ENCODE data around the gene SLC24A3. TPM values are rescaled to one million over a fixed set of nuclear protein-coding genes. Genes with fewer than 3 reads are reported as not detected.

The SLC24A3 gene
- total RNA-seq, 1 experiment from 2014 or later, result 46.0 TPM

DNA sequence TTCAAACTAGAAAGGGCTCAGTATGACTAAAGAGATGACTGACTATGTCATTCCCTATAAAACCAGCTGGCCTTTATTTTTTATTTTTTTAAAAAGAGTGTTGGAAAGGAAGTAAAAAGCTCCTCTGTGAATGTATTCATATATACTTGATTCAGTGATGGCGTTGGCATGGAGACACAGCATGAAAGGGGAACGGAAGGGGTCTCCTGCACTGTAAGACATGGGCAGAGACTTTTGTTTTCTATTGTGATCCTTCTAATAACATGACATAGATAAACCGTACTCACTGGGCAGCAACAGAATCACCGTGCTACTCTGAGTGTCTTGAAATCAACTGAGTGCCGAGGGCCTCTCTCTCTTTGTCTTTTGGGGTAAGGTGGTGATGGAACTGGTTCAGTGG, 317.6 kb downstream of the SLC24A3 start:
- Histone ChIP-seq H3K4me3 (ENCODE audit: low read depth, low read length, poor library complexity, severe bottlenecking) (no peak overlapping the region), H3K4me1 (ENCODE audit: insufficient read depth, low read length, poor library complexity, severe bottlenecking) (peaks cover 3% of the 10 kb centered on the region), H3K27ac (ENCODE audit: low read depth, low read length, poor library complexity, severe bottlenecking) (no peak overlapping the region), H3K9me3 (ENCODE audit: low read depth, low read length, poor library complexity, severe bottlenecking) (peaks cover 3% of the 10 kb centered on the region), H3K27me3 (replicated peaks; ENCODE audit: insufficient read depth, low read depth, low read length, poor library complexity) (no peaks in the 10 kb centered on the region), H3K36me3 (ENCODE audit: insufficient read depth, low read length, poor library complexity, severe bottlenecking) (peaks cover 10% of the 10 kb centered on the region)
- intact Hi-C loops (cut with micrococcal nuclease; ENCODE audit: unreplicated experiment), result no loop called here
- POLR2A ChIA-PET (ENCODE audit: low non-redundant PET), result no interaction called here
- BruUV-seq (replicated peaks), result no TSS peak
- no peak for DNase-seq (ENCODE audit: low spot score)
- CTCF ChIA-PET, result no interaction called here
- no peak for TF ChIP-seq EZH2 (IDR thresholded peaks at IDR 0.05; ENCODE audit: borderline replicate concordance, low read depth, low read length, poor library complexity, severe bottlenecking)
- TF ChIP-seq, protein P1, sequence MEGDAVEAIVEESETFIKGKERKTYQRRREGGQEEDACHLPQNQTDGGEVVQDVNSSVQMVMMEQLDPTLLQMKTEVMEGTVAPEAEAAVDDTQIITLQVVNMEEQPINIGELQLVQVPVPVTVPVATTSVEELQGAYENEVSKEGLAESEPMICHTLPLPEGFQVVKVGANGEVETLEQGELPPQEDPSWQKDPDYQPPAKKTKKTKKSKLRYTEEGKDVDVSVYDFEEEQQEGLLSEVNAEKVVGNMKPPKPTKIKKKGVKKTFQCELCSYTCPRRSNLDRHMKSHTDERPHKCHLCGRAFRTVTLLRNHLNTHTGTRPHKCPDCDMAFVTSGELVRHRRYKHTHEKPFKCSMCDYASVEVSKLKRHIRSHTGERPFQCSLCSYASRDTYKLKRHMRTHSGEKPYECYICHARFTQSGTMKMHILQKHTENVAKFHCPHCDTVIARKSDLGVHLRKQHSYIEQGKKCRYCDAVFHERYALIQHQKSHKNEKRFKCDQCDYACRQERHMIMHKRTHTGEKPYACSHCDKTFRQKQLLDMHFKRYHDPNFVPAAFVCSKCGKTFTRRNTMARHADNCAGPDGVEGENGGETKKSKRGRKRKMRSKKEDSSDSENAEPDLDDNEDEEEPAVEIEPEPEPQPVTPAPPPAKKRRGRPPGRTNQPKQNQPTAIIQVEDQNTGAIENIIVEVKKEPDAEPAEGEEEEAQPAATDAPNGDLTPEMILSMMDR (conservative IDR thresholded peaks at IDR 0.05; ENCODE audit: low read depth, low read length), result no peak

DNA sequence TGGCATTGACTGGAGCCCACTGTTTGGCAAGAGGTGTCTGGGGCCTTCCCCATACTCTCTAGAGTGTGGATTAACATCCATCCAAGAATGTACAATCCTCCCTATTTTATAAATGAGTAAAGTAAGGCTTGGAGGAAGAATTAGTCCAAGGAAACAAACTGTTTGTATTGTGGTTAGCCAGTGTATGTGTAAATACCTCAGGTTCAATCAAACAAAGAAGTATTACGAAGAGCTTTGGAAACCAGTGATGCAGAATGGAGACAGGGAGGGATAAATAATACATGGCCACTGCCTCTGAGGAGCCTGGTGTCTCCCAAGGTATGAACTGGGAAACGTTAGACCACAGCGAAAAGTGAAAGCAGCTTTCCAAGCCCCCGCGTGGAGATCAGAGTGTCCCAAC, 319.0 kb downstream of the SLC24A3 start:
- Histone ChIP-seq H3K36me3 (ENCODE audit: insufficient read depth, low read length, poor library complexity, severe bottlenecking) (peaks cover 17% of the 10 kb centered on the region), H3K27me3 (replicated peaks; ENCODE audit: insufficient read depth, low read depth, low read length, poor library complexity) (no peaks in the 10 kb centered on the region), H3K4me1 (ENCODE audit: insufficient read depth, low read length, poor library complexity, severe bottlenecking) (peaks cover 3% of the 10 kb centered on the region), H3K9me3 (ENCODE audit: low read depth, low read length, poor library complexity, severe bottlenecking) (peaks cover 5% of the 10 kb centered on the region), H3K27ac (ENCODE audit: low read depth, low read length, poor library complexity, severe bottlenecking) (no peak overlapping the region), H3K4me3 (ENCODE audit: low read depth, low read length, poor library complexity, severe bottlenecking) (no peak overlapping the region)
- intact Hi-C loops (cut with micrococcal nuclease; ENCODE audit: unreplicated experiment), result no loop called here
- POLR2A ChIA-PET (ENCODE audit: low non-redundant PET), result no interaction called here
- BruUV-seq (replicated peaks), result no TSS peak
- DNase-seq (ENCODE audit: low spot score), result no peak
- CTCF ChIA-PET, result no interaction called here
- no peak for TF ChIP-seq EZH2 (IDR thresholded peaks at IDR 0.05; ENCODE audit: borderline replicate concordance, low read depth, low read length, poor library complexity, severe bottlenecking)
- TF ChIP-seq, protein P1 (conservative IDR thresholded peaks at IDR 0.05; ENCODE audit: low read depth, low read length), result no peak

DNA sequence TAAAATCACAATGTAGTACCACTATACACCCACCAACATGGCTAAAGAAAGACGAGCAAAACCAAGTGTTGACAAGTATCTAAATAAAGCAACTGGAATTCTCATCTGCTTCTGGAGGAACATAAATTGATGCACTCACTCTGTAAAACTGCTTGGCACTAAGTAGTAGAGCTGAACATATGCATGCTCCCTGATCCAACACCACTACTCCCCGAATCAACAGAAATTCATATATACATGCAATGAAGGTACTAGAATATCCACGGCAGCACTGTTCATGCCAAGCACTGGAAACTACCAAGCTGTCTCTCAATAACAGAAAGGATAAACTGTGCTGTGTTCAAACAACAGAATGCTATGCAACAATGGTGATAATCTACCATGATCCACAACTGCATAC, 326.1 kb downstream of the SLC24A3 start:
- CTCF ChIA-PET, result interaction anchor here (0.6 kb wide), 1 partner anchor 457 kb away, joined by 7 read pairs; no protein-coding TSS in a partner anchor

More for the DNA sequence above, 326.1 kb downstream of the SLC24A3 start:
- no peak for DNase-seq (ENCODE audit: low spot score)
- Histone ChIP-seq H3K27me3 (replicated peaks; ENCODE audit: insufficient read depth, low read depth, low read length, poor library complexity) (no peaks in the 10 kb centered on the region), H3K36me3 (ENCODE audit: insufficient read depth, low read length, poor library complexity, severe bottlenecking) (peaks cover 7% of the 10 kb centered on the region), H3K4me3 (ENCODE audit: low read depth, low read length, poor library complexity, severe bottlenecking) (no peak overlapping the region), H3K27ac (ENCODE audit: low read depth, low read length, poor library complexity, severe bottlenecking) (no peak overlapping the region), H3K4me1 (ENCODE audit: insufficient read depth, low read length, poor library complexity, severe bottlenecking) (peaks cover 24% of the 10 kb centered on the region), H3K9me3 (ENCODE audit: low read depth, low read length, poor library complexity, severe bottlenecking) (peaks cover 5% of the 10 kb centered on the region)
- intact Hi-C loops (cut with micrococcal nuclease; ENCODE audit: unreplicated experiment), result no loop called here
- POLR2A ChIA-PET (ENCODE audit: low non-redundant PET), result no interaction called here
- BruUV-seq (replicated peaks), result no TSS peak
- TF ChIP-seq, protein P1 (conservative IDR thresholded peaks at IDR 0.05; ENCODE audit: low read depth, low read length), result no peak
- TF ChIP-seq EZH2 (IDR thresholded peaks at IDR 0.05; ENCODE audit: borderline replicate concordance, low read depth, low read length, poor library complexity, severe bottlenecking), result no peak
